IMR-90 (cell line): ENCODE results near the gene GTF2H3. TPM values are rescaled to one million over a fixed set of nuclear protein-coding genes. Genes with fewer than 3 reads are reported as not detected.

Source experiments
- ATAC-seq: fragments of 200-7000 bp; cut with Tn5 transposase; 2 replicates; pipeline ENCODE4 v1.9.1; 2020; ENCODE audit warnings: low read depth, mild to moderate bottlenecking, moderate library complexity
- BruUV-seq: library from RNA; stranded (reverse); fragments of 400-500 nt; replicated peaks from 2 replicates; lab custom pipeline; 2021; lab: Mats Ljungman, UMichigan
- CTCF ChIA-PET: fragments of 300-600 bp; formaldehyde crosslinking; extraction: SDS; loops from one replicate; lab custom pipeline; 2021; ENCODE audit warnings: antibody characterized with exemption; lab: Yijun Ruan, JAX
- POLR2A ChIA-PET: fragments of 300-600 bp; sonication (Branson Sonifier 250); formaldehyde crosslinking; loops from one replicate; lab custom pipeline; 2022; ENCODE audit warnings: antibody characterized with exemption; ENCODE audit not compliant: unreplicated experiment; lab: Charles Lee
- DNase-seq: peaks from one replicate; pipeline ENCODE4 v3.0.0; 2013
- H2AFZ ChIP-seq: replicated peaks from 2 replicates; pipeline ENCODE3; 2013; ENCODE audit warnings: low read length, mild to moderate bottlenecking; ENCODE audit not compliant: poor library complexity
- H2AK5ac ChIP-seq: 2 replicates; pipeline ENCODE4 v1.6.1; 2013; ENCODE audit warnings: low read depth, low read length, inconsistent platforms
- H2AK9ac ChIP-seq: replicated peaks from 2 replicates; pipeline ENCODE3; 2013; ENCODE audit warnings: mild to moderate bottlenecking, low read depth, low read length, moderate library complexity; ENCODE audit not compliant: poor library complexity
- H2BK120ac ChIP-seq: 2 replicates; pipeline ENCODE4 v1.6.1; 2013; ENCODE audit warnings: low read depth, low read length, inconsistent platforms
- H2BK15ac ChIP-seq: 3 replicates; pipeline ENCODE4 v1.6.1; 2013; ENCODE audit warnings: low read depth, low read length, inconsistent platforms
- H2BK20ac ChIP-seq: 2 replicates; pipeline ENCODE4 v1.6.1; 2013; ENCODE audit warnings: low read depth, mild to moderate bottlenecking, inconsistent platforms, low read length, moderate library complexity
- H2BK5ac ChIP-seq: 2 replicates; pipeline ENCODE4 v1.6.1; 2013; ENCODE audit warnings: mild to moderate bottlenecking, low read depth, low read length, inconsistent platforms; ENCODE audit not compliant: poor library complexity, severe bottlenecking
- H3K14ac ChIP-seq: replicated peaks from 2 replicates; pipeline ENCODE4 v1.6.1; 2013; ENCODE audit warnings: low read depth, low read length, inconsistent platforms
- H3K18ac ChIP-seq: 2 replicates; pipeline ENCODE4 v1.6.1; 2013; ENCODE audit warnings: low read depth, low read length, control low read depth
- H3K23ac ChIP-seq: 2 replicates; pipeline ENCODE4 v1.6.1; 2013; ENCODE audit warnings: low read depth, low read length, inconsistent platforms
- H3K27ac ChIP-seq: 2 replicates; pipeline ENCODE4 v1.5.1; 2013; ENCODE audit warnings: mild to moderate bottlenecking, control low read depth, low read length; ENCODE audit not compliant: insufficient read depth
- H3K27me3 ChIP-seq: 2 replicates; pipeline ENCODE4 v1.6.1; 2013; ENCODE audit warnings: low read length; ENCODE audit not compliant: control insufficient read depth, insufficient read depth
- H3K36me3 ChIP-seq: 2 replicates; pipeline ENCODE4 v1.6.1; 2013; ENCODE audit warnings: low read length, mixed read lengths; ENCODE audit not compliant: control insufficient read depth, insufficient read depth
- H3K4ac ChIP-seq: 2 replicates; pipeline ENCODE4 v1.6.1; 2013; ENCODE audit warnings: low read depth, low read length, inconsistent platforms
- H3K4me1 ChIP-seq: 2 replicates; pipeline ENCODE4 v1.6.1; 2013; ENCODE audit warnings: low read length, mixed read lengths; ENCODE audit not compliant: control insufficient read depth, insufficient read depth
- H3K4me2 ChIP-seq: 2 replicates; pipeline ENCODE4 v1.6.1; 2013; ENCODE audit warnings: low read depth, mild to moderate bottlenecking, control low read depth, low read length, moderate library complexity
- H3K4me3 ChIP-seq: 2 replicates; pipeline ENCODE4 v1.5.1; 2013; ENCODE audit warnings: low read depth, mild to moderate bottlenecking, control low read depth, low read length, moderate library complexity; ENCODE audit not compliant: insufficient read depth
- H3K56ac ChIP-seq: 2 replicates; pipeline ENCODE4 v1.6.1; 2013; ENCODE audit warnings: low read length, inconsistent platforms; ENCODE audit not compliant: insufficient read depth; ENCODE audit errors: extremely low read depth
- H3K79me1 ChIP-seq, 2 experiments: 2 replicates each; pipeline ENCODE4 v1.6.1; 2013; ENCODE audit warnings: low read length in 2 of 2, inconsistent platforms in 1 of 2, low read depth in 1 of 2
- H3K9ac ChIP-seq: 2 replicates; pipeline ENCODE4 v1.6.1; 2013; ENCODE audit warnings: low read depth, low read length, control low read depth
- H3K9me1 ChIP-seq: 2 replicates; pipeline ENCODE4 v1.6.1; 2013; ENCODE audit warnings: low read length, inconsistent platforms; ENCODE audit not compliant: insufficient read depth
- H3K9me3 ChIP-seq: 2 replicates; pipeline ENCODE4 v1.6.1; 2013; ENCODE audit warnings: low read length; ENCODE audit not compliant: control insufficient read depth, insufficient read depth
- H4K20me1 ChIP-seq: 2 replicates; pipeline ENCODE4 v1.6.1; 2013; ENCODE audit warnings: low read length, inconsistent platforms; ENCODE audit not compliant: insufficient read depth
- H4K5ac ChIP-seq: 2 replicates; pipeline ENCODE4 v1.6.1; 2013; ENCODE audit warnings: mild to moderate bottlenecking, low read depth, low read length, control low read depth
- H4K8ac ChIP-seq, 2 experiments: 2 replicates each; pipeline ENCODE4 v1.6.1; 2013; ENCODE audit warnings: low read depth in 2 of 2, low read length in 2 of 2, control low read depth in 1 of 2, inconsistent platforms in 1 of 2
- H4K91ac ChIP-seq: 2 replicates; pipeline ENCODE4 v1.6.1; 2013; ENCODE audit warnings: low read depth, low read length, inconsistent platforms; ENCODE audit not compliant: insufficient read depth
- CEBPB ChIP-seq: IDR thresholded peaks from 2 replicates; pipeline ENCODE4 v1.6.1; 2012; ENCODE audit warnings: low read depth, low read length, improper control_type of control experiment
- FOS ChIP-seq: fragments of 150-350 bp; IDR thresholded peaks from 2 replicates; pipeline ENCODE4 v1.6.1; 2016; ENCODE audit warnings: low read depth, low read length
- MAFK ChIP-seq: IDR thresholded peaks from 2 replicates; pipeline ENCODE4 v1.6.1; 2012; ENCODE audit warnings: low read depth, low read length, improper control_type of control experiment
- MXI1 ChIP-seq: IDR thresholded peaks from 2 replicates; pipeline ENCODE4 v1.6.1; 2012; ENCODE audit warnings: low read depth, mild to moderate bottlenecking, low read length, moderate library complexity, borderline replicate concordance
- WGBS, 2 experiments: methylation state at CpG; one replicate each; pipeline versions ENCODE4 v1.1.5 to v1.1.7; 2013; ENCODE audit warnings: missing lambda C conversion rate in 2 of 2; ENCODE audit not compliant: insufficient read length in 1 of 2; ENCODE audit errors: extremely low coverage in 2 of 2; 5-methylcytosine and 5-hydroxymethylcytosine counted together
- dilution Hi-C: fragments of 300-500 bp; cut with HindIII; formaldehyde crosslinking; loops from one replicate; pipeline ENCODE4 v1.14.3; 2018; ENCODE audit warnings: low sequenced_read_pairs; ENCODE audit not compliant: unreplicated experiment
- in situ Hi-C: fragments of 300-500 bp; cut with MboI; formaldehyde crosslinking; loops from 3 replicates; pipeline ENCODE4 v1.14.3; 2019; ENCODE audit warnings: low sequenced_read_pairs, inconsistent platforms, mixed read lengths
- intact Hi-C: fragments of 100-400 bp; cut with micrococcal nuclease; formaldehyde crosslinking; loops from 2 replicates; pipeline ENCODE4 v1.10.0; 2022
- polyA plus RNA-seq, 3 experiments: library from polyadenylated mRNA; depleted of rRNA; stranded (reverse); fragments of >200 nt; gene quantifications; 2 replicates each; pipeline ENCODE4 v1.2.3, GENCODE V29; 2012; ENCODE audit warnings: low replicate concordance in 1 of 3
- total RNA-seq: library from RNA; depleted of rRNA; stranded (reverse); fragments of >200 nt; gene quantifications from 2 replicates; pipeline ENCODE4 v1.2.3, GENCODE V29; 2012
- TF ChIP-seq, protein P1 (sequence below): fragments of 150-350 bp; IDR thresholded peaks from 2 replicates; pipeline ENCODE4 v1.6.1; 2016; ENCODE audit warnings: low read depth, mild to moderate bottlenecking, low read length, moderate library complexity, borderline replicate concordance

Gene GTF2H3
- total and polyA plus RNA-seq, 2 of the 4 experiments (the other 2 are of a cell fraction), result 22.2 to 80.3 TPM

DNA sequence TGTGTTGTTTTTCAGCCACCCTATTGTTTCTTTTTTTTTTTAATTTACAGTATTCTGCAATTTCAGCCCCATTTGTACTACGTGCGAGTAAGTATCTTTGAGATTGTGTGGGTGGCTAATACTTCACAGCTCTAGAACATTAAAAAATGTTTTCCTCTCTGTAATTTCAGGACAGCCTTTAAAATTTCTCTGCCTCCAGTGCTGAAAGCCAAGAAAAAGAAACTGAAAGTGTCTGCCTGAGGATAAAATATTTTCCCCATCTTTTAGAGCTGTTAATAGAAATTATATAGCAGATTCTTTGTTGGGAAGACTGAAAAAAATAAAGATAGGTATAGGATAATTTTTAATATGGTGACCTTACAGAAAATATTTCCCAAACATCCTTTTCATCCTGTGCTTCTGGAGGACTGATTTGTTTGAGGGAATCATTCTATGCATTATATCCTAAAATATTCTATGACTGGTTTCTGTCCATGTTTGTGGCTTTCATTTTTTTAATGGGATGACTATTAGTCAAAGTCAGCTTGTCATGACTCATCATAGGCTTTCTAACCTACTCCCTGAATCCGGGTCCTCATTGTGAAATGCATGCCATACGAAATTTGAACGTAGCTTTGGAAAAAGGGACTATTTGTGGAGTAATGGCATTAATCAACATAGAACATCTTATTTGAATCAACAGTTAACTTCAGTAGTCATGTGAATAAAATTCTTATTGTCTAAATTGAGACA is 26.5 kb downstream of the GTF2H3 start:
- no peak overlapping the region for H3K4ac ChIP-seq
- peaks cover 0 to 2% of the 10 kb centered on the region in 2 experiments; a peak in 2 of 4 replicates for H3K79me1 ChIP-seq
- no peak overlapping the region for H4K91ac ChIP-seq
- POLR2A ChIA-PET, result no interaction called here
- H3K27me3 ChIP-seq, result no peaks in the 10 kb centered on the region
- no peak overlapping the region for H2AK5ac ChIP-seq
- no peak overlapping the region for H2AK9ac ChIP-seq
- in situ Hi-C loops, result no loop called here
- WGBS, 2 experiments, result no CpG with 5 or more reads among the region's 5 CpGs
- CTCF ChIA-PET, result interaction anchor here (0.6 to 0.7 kb wide), 2 partner anchors 282 to 318 kb away, joined by 3 read pairs; no protein-coding TSS in a partner anchor
- no peak overlapping the region for H2BK20ac ChIP-seq
- H2BK5ac ChIP-seq, result peak overlapping the region; percentile 57
- no peak overlapping the region for H3K56ac ChIP-seq
- H4K20me1 ChIP-seq, result no peaks in the 10 kb centered on the region; the same call in 1 of the 2 replicates
- H3K9ac ChIP-seq, result no peak overlapping the region; the same call in 1 of the 2 replicates
- no peak overlapping the region for H3K18ac ChIP-seq
- no TSS peak for BruUV-seq
- H2BK15ac ChIP-seq, result no peak overlapping the region
- TF ChIP-seq MAFK, result peak; percentile 24; the same call in 1 of the 2 replicates
- no peak for TF ChIP-seq MXI1
- TF ChIP-seq CEBPB, result peak; percentile 92
- TF ChIP-seq FOS, result peak; percentile 92
- TF ChIP-seq, protein P1, sequence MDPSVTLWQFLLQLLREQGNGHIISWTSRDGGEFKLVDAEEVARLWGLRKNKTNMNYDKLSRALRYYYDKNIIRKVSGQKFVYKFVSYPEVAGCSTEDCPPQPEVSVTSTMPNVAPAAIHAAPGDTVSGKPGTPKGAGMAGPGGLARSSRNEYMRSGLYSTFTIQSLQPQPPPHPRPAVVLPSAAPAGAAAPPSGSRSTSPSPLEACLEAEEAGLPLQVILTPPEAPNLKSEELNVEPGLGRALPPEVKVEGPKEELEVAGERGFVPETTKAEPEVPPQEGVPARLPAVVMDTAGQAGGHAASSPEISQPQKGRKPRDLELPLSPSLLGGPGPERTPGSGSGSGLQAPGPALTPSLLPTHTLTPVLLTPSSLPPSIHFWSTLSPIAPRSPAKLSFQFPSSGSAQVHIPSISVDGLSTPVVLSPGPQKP, result no peak
- H3K36me3 ChIP-seq, result peaks cover 17% of the 10 kb centered on the region
- dilution Hi-C loops, result no loop called here
- H3K4me2 ChIP-seq, result peak overlapping the region; percentile 27; the same call in 1 of the 2 replicates
- intact Hi-C loops, result loop anchor here (10.0 kb wide), 1 partner anchor 325 kb away; no protein-coding TSS in a partner anchor
- H3K14ac ChIP-seq, result no peak overlapping the region
- 0 out of 2 replicates have a peak, but pooled peaks cover 2% of the 10 kb centered on the region for H3K9me1 ChIP-seq
- no peak overlapping the region for H4K5ac ChIP-seq
- peak; percentile 80 for ATAC-seq
- H3K23ac ChIP-seq, result no peak overlapping the region
- no peak overlapping the region for H2AFZ ChIP-seq
- no peaks in the 10 kb centered on the region for H3K9me3 ChIP-seq
- H3K27ac ChIP-seq, result no peak overlapping the region
- H3K4me3 ChIP-seq, result no peak overlapping the region
- no peak overlapping the region for H4K8ac ChIP-seq
- DNase-seq, result peak; percentile 85
- H2BK120ac ChIP-seq, result no peak overlapping the region
- H3K4me1 ChIP-seq, result peaks cover 3% of the 10 kb centered on the region
